GM23338 (cell line): Measurements from ENCODE around the gene PRKAR1B. TPM values are rescaled to one million over a fixed set of nuclear protein-coding genes. Genes with fewer than 3 reads are reported as not detected.

Experiments used
- ATAC-seq: fragments of 200-7000 bp; cut with Tn5 transposase; 3 replicates; pipeline ENCODE4 v1.9.1; 2020
- DNase-seq: peaks from one replicate; pipeline ENCODE4 v3.0.0-alpha.2; 2015; ENCODE audit warnings: low spot score
- H2AFZ ChIP-seq: fragments of 200-600 bp; sonication (generic); 2 replicates; pipeline ENCODE4 v1.8.0; 2016; ENCODE audit warnings: antibody characterized with exemption, mild to moderate bottlenecking, moderate library complexity
- H3F3A ChIP-seq: fragments of 200-600 bp; sonication (generic); replicated peaks from 2 replicates; pipeline ENCODE4 v1.8.0; 2017; ENCODE audit warnings: antibody characterized with exemption, mixed run types, low read depth
- H3K27ac ChIP-seq: fragments of 200-600 bp; sonication (generic); 2 replicates; pipeline ENCODE4 v1.6.1; 2016; ENCODE audit warnings: low read depth
- H3K27me3 ChIP-seq: fragments of 200-600 bp; sonication (generic); 2 replicates; pipeline ENCODE4 v1.8.0; 2016; ENCODE audit warnings: mild to moderate bottlenecking, mixed run types, moderate library complexity; ENCODE audit not compliant: insufficient read depth
- H3K36me3 ChIP-seq: fragments of 200-600 bp; sonication (generic); 2 replicates; pipeline ENCODE4 v1.8.0; 2016; ENCODE audit warnings: mild to moderate bottlenecking; ENCODE audit not compliant: insufficient read depth
- H3K4me1 ChIP-seq: fragments of 200-600 bp; sonication (generic); 2 replicates; pipeline ENCODE4 v1.8.0; 2016; ENCODE audit warnings: mild to moderate bottlenecking, moderate library complexity; ENCODE audit not compliant: insufficient read depth
- H3K4me2 ChIP-seq: fragments of 200-600 bp; sonication (generic); 2 replicates; pipeline ENCODE4 v1.7.1; 2017; ENCODE audit warnings: mixed run types
- H3K4me3 ChIP-seq: fragments of 200-600 bp; sonication (generic); 2 replicates; pipeline ENCODE4 v1.6.1; 2016; ENCODE audit warnings: mixed run types
- H3K79me2 ChIP-seq: fragments of 200-600 bp; sonication (generic); replicated peaks from 2 replicates; pipeline ENCODE4 v1.8.0; 2017; ENCODE audit warnings: mild to moderate bottlenecking; ENCODE audit not compliant: insufficient read depth
- H3K9me2 ChIP-seq: fragments of 200-600 bp; sonication (generic); 2 replicates; pipeline ENCODE4 v1.8.0; 2017; ENCODE audit not compliant: insufficient read depth
- H4K20me1 ChIP-seq: fragments of 200-600 bp; sonication (generic); replicated peaks from 2 replicates; pipeline ENCODE4 v1.8.0; 2017; ENCODE audit warnings: mild to moderate bottlenecking; ENCODE audit not compliant: insufficient read depth
- H3K27ac Mint-ChIP-seq: 2 replicates; pipeline ENCODE4 v1.8.0; 2020; ENCODE audit warnings: inconsistent platforms, mild to moderate bottlenecking, moderate library complexity, mixed read lengths
- H3K27me3 Mint-ChIP-seq: 3 replicates; pipeline ENCODE4 v1.8.0; 2022; ENCODE audit warnings: low read depth, mild to moderate bottlenecking, moderate library complexity, mixed read lengths, inconsistent platforms; ENCODE audit not compliant: insufficient read depth, poor library complexity
- H3K36me3 Mint-ChIP-seq: 3 replicates; pipeline ENCODE4 v1.8.0; 2021; ENCODE audit warnings: low read depth, mild to moderate bottlenecking, inconsistent platforms, moderate library complexity, mixed read lengths
- H3K4me1 Mint-ChIP-seq: 3 replicates; pipeline ENCODE4 v1.8.0; 2020; ENCODE audit warnings: mild to moderate bottlenecking, inconsistent platforms, mixed read lengths
- H3K4me3 Mint-ChIP-seq: 3 replicates; pipeline ENCODE4 v1.8.0; 2021; ENCODE audit warnings: moderate library complexity, mild to moderate bottlenecking, inconsistent platforms, mixed read lengths
- H3K9me3 Mint-ChIP-seq: 3 replicates; pipeline ENCODE4 v1.8.0; 2020; ENCODE audit warnings: moderate library complexity, mild to moderate bottlenecking, inconsistent platforms, mixed read lengths
- EZH2 ChIP-seq: fragments of 200-600 bp; sonication (generic); IDR thresholded peaks from one replicate; pipeline ENCODE4 v1.8.0; 2017; ENCODE audit warnings: antibody characterized with exemption, mild to moderate bottlenecking, low read depth; ENCODE audit not compliant: unreplicated experiment
- EZH2phosphoT487 ChIP-seq: fragments of 200-600 bp; sonication (generic); IDR thresholded peaks from one replicate; pipeline ENCODE4 v1.8.1; 2018; ENCODE audit warnings: antibody characterized with exemption; ENCODE audit not compliant: unreplicated experiment
- JUNB ChIP-seq: IDR thresholded peaks from one replicate; pipeline ENCODE4 v1.6.1; 2016; ENCODE audit warnings: antibody characterized with exemption; ENCODE audit not compliant: unreplicated experiment
- NANOG ChIP-seq: IDR thresholded peaks from 2 replicates; pipeline ENCODE4 v1.6.1; 2016; ENCODE audit warnings: antibody characterized with exemption, borderline replicate concordance
- POLR2AphosphoS5 ChIP-seq: IDR thresholded peaks from 2 replicates; pipeline ENCODE4 v1.6.1; 2016; ENCODE audit warnings: antibody characterized with exemption, low read depth
- STAT1 ChIP-seq: IDR thresholded peaks from one replicate; pipeline ENCODE4 v1.6.1; 2016; ENCODE audit warnings: antibody characterized with exemption; ENCODE audit not compliant: unreplicated experiment
- ZNF114 ChIP-seq: fragments of 250-450 bp; sonication (Bioruptor Pico); IDR thresholded peaks from 2 replicates; pipeline ENCODE4 v1.5.0; 2020; ENCODE audit warnings: mild to moderate bottlenecking, moderate library complexity
- ZNF331 ChIP-seq: fragments of 250-450 bp; sonication (Bioruptor Pico); IDR thresholded peaks from 2 replicates; pipeline ENCODE4 v1.5.0; 2020; ENCODE audit warnings: low read depth, mild to moderate bottlenecking, moderate library complexity
- polyA plus RNA-seq: library from polyadenylated mRNA; unstranded; fragments of >200 nt; fragmentation: Nextera tagmentation; extraction: Ambion mirVana; gene quantifications from 2 replicates; pipeline ENCODE4 v1.2.1, GENCODE V29; 2016
- total RNA-seq: library from RNA; depleted of rRNA; stranded (reverse); fragments of >200 nt; shearing (Covaris generic); gene quantifications from 2 replicates; pipeline ENCODE4 v1.2.3, GENCODE V29; 2014
- TF ChIP-seq, protein P1 (sequence below), 2 experiments: fragments of 200-600 bp in 1 of 2; sonication (generic) in 1 of 2; conservative IDR thresholded peaks; 2 replicates each; pipeline versions ENCODE4 v1.5.1 to v1.6.1; 2016 to 2017; ENCODE audit warnings: antibody characterized with exemption in 2 of 2, low read depth in 2 of 2, mild to moderate bottlenecking in 2 of 2, moderate library complexity in 1 of 2
- TF ChIP-seq, protein P2 (sequence below): IDR thresholded peaks from one replicate; pipeline ENCODE4 v1.6.1; 2018; ENCODE audit warnings: antibody characterized with exemption; ENCODE audit not compliant: unreplicated experiment

The PRKAR1B gene
- total and polyA plus RNA-seq, 2 experiments from 2014 or later, result 35.7 to 36.7 TPM

DNA sequence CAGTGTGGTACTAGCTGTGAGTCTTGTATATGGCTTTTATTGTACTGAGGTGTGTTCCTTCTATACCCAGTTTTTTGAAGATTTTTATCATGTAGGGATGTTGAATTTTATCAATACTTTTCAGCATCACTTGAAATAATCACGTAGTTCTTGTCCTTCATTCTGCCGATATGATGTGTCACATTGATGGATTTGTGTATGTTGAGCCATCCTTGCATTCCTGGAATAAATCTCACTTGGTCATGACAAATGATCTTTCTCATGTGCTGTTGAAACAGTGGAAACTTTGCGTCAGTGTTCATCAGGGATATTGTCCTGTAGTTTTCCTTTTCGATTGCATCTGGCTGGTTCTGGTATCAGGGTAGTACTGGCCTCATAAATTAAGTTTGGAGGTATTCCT is 7.1 kb upstream of the PRKAR1B start:
- H3K27ac ChIP-seq, result no peak overlapping the region
- H2AFZ ChIP-seq, result no peak overlapping the region
- no peak overlapping the region for H3K4me2 ChIP-seq
- H3K4me3 Mint-ChIP-seq, result no peak overlapping the region
- H3K79me2 ChIP-seq, result peaks cover 91% of the 10 kb centered on the region
- peaks cover 3% of the 10 kb centered on the region; the same call in 1 of the 2 replicates for H3K36me3 ChIP-seq
- peaks cover 24% of the 10 kb centered on the region for H3K36me3 Mint-ChIP-seq
- H4K20me1 ChIP-seq, result peaks cover 23% of the 10 kb centered on the region
- no peaks in the 10 kb centered on the region for H3K9me2 ChIP-seq
- no peaks in the 10 kb centered on the region; the same call in 2 of the 3 replicates for H3K9me3 Mint-ChIP-seq
- H3K27ac Mint-ChIP-seq, result no peak overlapping the region
- no peak overlapping the region for H3K4me3 ChIP-seq
- TF ChIP-seq POLR2AphosphoS5 (no peak), STAT1 (no peak), JUNB (no peak), EZH2 (no peak), ZNF331 (CRISPR knock-in tag) (no peak)
- TF ChIP-seq, protein P1, sequence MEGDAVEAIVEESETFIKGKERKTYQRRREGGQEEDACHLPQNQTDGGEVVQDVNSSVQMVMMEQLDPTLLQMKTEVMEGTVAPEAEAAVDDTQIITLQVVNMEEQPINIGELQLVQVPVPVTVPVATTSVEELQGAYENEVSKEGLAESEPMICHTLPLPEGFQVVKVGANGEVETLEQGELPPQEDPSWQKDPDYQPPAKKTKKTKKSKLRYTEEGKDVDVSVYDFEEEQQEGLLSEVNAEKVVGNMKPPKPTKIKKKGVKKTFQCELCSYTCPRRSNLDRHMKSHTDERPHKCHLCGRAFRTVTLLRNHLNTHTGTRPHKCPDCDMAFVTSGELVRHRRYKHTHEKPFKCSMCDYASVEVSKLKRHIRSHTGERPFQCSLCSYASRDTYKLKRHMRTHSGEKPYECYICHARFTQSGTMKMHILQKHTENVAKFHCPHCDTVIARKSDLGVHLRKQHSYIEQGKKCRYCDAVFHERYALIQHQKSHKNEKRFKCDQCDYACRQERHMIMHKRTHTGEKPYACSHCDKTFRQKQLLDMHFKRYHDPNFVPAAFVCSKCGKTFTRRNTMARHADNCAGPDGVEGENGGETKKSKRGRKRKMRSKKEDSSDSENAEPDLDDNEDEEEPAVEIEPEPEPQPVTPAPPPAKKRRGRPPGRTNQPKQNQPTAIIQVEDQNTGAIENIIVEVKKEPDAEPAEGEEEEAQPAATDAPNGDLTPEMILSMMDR (conservative IDR thresholded peaks at IDR 0.05; ENCODE audit: low read depth in 2 of 2), result no peak
- TF ChIP-seq, protein P2, sequence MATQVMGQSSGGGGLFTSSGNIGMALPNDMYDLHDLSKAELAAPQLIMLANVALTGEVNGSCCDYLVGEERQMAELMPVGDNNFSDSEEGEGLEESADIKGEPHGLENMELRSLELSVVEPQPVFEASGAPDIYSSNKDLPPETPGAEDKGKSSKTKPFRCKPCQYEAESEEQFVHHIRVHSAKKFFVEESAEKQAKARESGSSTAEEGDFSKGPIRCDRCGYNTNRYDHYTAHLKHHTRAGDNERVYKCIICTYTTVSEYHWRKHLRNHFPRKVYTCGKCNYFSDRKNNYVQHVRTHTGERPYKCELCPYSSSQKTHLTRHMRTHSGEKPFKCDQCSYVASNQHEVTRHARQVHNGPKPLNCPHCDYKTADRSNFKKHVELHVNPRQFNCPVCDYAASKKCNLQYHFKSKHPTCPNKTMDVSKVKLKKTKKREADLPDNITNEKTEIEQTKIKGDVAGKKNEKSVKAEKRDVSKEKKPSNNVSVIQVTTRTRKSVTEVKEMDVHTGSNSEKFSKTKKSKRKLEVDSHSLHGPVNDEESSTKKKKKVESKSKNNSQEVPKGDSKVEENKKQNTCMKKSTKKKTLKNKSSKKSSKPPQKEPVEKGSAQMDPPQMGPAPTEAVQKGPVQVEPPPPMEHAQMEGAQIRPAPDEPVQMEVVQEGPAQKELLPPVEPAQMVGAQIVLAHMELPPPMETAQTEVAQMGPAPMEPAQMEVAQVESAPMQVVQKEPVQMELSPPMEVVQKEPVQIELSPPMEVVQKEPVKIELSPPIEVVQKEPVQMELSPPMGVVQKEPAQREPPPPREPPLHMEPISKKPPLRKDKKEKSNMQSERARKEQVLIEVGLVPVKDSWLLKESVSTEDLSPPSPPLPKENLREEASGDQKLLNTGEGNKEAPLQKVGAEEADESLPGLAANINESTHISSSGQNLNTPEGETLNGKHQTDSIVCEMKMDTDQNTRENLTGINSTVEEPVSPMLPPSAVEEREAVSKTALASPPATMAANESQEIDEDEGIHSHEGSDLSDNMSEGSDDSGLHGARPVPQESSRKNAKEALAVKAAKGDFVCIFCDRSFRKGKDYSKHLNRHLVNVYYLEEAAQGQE, result no peak
- no peaks in the 10 kb centered on the region for H3K27me3 Mint-ChIP-seq
- H3K4me1 ChIP-seq, result no peaks in the 10 kb centered on the region
- no peaks in the 10 kb centered on the region for H3K27me3 ChIP-seq
- ATAC-seq (no peak), DNase-seq (no peak)
- H3K4me1 Mint-ChIP-seq, result no peaks in the 10 kb centered on the region; the same call in 1 of the 3 replicates
- H3F3A ChIP-seq, result no peaks in the 10 kb centered on the region

DNA sequence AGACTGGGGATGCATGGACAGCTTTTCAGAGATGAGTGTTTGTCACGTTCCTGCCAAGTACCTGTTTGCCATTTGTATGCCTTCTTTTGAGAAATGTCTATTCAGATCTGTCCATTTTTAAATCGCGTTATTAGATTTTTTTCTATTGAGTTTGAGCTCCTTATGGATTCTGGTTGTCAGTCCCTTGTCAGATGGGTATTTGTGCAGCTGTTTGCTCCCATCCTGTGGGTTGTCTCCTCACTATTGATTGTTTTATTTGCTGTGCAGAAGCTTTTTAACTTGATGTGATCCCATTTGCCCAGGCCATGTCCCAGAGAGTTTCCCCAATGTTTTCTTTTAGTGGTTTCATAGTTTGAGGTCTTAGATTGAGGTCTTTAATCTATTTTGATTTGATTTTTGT is 5.5 kb upstream of the PRKAR1B start:
- Histone ChIP-seq H3K79me2 (peaks cover 93% of the 10 kb centered on the region), H2AFZ (no peak overlapping the region), H3K36me3 (peaks cover 3% of the 10 kb centered on the region; the same call in 1 of the 2 replicates), H3K4me3 (no peak overlapping the region), H3K27me3 (no peaks in the 10 kb centered on the region), H3F3A (no peaks in the 10 kb centered on the region), H4K20me1 (peaks cover 15% of the 10 kb centered on the region; the same call in 1 of the 2 replicates), H3K9me2 (no peaks in the 10 kb centered on the region), H3K27ac (no peak overlapping the region), H3K4me1 (no peaks in the 10 kb centered on the region; the same call in 1 of the 2 replicates), H3K4me2 (no peak overlapping the region)
- Mint-ChIP-seq H3K9me3 (no peaks in the 10 kb centered on the region; the same call in 2 of the 3 replicates), H3K36me3 (peaks cover 24% of the 10 kb centered on the region), H3K4me3 (no peak overlapping the region), H3K27me3 (peaks cover 4% of the 10 kb centered on the region), H3K4me1 (peaks cover 9% of the 10 kb centered on the region), H3K27ac (no peak overlapping the region; the same call in 1 of the 2 replicates)
- ATAC-seq (no peak), DNase-seq (no peak)
- TF ChIP-seq EZH2 (no peak), STAT1 (no peak), ZNF114 (CRISPR knock-in tag) (no peak), ZNF331 (CRISPR knock-in tag) (no peak), JUNB (no peak), EZH2phosphoT487 (no peak), POLR2AphosphoS5 (no peak), NANOG (no peak)
- TF ChIP-seq, protein P2, result no peak
- TF ChIP-seq, protein P1 (conservative IDR thresholded peaks at IDR 0.05; ENCODE audit: low read depth in 2 of 2), result no peak
